OCI-LY1 (cell line): ENCODE measurements around the gene POU6F2.

Experiments used
- EZH2 ChIP-seq: fragments of 200-600 bp; sonication (generic), shearing (Covaris generic); IDR thresholded peaks from 2 replicates; pipeline ENCODE4 v1.8.0; 2017; ENCODE audit warnings: borderline replicate concordance, mixed run types, mild to moderate bottlenecking, antibody characterized with exemption, low read length, moderate library complexity, mixed read lengths
- TF ChIP-seq, protein P1 (sequence below): fragments of 200-600 bp; sonication (generic), shearing (Covaris generic); IDR thresholded peaks from 2 replicates; pipeline ENCODE4 v1.5.1; 2017; ENCODE audit warnings: mild to moderate bottlenecking, antibody characterized with exemption, low read length, moderate library complexity, mixed read lengths

DNA sequence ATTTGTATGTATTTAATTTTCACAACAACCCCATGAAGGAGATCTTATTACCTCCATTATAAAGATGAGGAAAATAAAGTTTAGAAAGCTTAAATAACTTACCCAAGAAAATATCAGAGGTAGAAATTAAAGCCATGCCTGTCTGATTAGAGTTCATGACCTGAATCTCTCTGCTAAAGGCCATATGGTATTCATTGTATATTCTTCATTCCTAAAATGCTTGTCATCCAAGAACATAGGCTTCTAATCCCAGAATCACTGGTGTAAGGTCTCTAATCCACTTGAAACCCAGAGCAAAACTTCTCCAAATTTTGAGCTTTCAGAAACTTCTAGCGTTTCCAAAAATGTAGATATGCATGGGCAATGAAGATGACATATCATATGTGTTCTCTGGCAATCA is 516.2 kb downstream of the POU6F2 start:
- TF ChIP-seq, protein P1, sequence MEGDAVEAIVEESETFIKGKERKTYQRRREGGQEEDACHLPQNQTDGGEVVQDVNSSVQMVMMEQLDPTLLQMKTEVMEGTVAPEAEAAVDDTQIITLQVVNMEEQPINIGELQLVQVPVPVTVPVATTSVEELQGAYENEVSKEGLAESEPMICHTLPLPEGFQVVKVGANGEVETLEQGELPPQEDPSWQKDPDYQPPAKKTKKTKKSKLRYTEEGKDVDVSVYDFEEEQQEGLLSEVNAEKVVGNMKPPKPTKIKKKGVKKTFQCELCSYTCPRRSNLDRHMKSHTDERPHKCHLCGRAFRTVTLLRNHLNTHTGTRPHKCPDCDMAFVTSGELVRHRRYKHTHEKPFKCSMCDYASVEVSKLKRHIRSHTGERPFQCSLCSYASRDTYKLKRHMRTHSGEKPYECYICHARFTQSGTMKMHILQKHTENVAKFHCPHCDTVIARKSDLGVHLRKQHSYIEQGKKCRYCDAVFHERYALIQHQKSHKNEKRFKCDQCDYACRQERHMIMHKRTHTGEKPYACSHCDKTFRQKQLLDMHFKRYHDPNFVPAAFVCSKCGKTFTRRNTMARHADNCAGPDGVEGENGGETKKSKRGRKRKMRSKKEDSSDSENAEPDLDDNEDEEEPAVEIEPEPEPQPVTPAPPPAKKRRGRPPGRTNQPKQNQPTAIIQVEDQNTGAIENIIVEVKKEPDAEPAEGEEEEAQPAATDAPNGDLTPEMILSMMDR, result no peak
- no peak for TF ChIP-seq EZH2
